GM12878 (cell line): ENCODE data around the gene PTPRB. TPM values are rescaled to one million over a fixed set of nuclear protein-coding genes. Genes with fewer than 3 reads are reported as not detected.

ENCODE experiments used
- ATAC-seq: fragments of 200-7000 bp; cut with Tn5 transposase; 3 replicates; pipeline ENCODE4 v1.9.1; 2020; ENCODE audit warnings: mild to moderate bottlenecking, moderate library complexity
- BruUV-seq: library from RNA; stranded (reverse); fragments of 400-500 nt; replicated peaks from 2 replicates; lab custom pipeline; 2021; lab: Mats Ljungman, UMichigan
- CTCF ChIA-PET: fragments of 300-600 bp; sonication (Branson Sonifier 250); formaldehyde crosslinking; extraction: SDS; loops from one replicate; lab custom pipeline; 2021; ENCODE audit warnings: inconsistent platforms; lab: Yijun Ruan, JAX
- POLR2A ChIA-PET: fragments of 350-600 bp; formaldehyde crosslinking; extraction: SDS; loops from one replicate; lab custom pipeline; 2021; ENCODE audit warnings: inconsistent platforms; lab: Charles Lee
- RAD21 ChIA-PET: fragments of 300-600 bp; sonication (Branson Sonifier 250); formaldehyde crosslinking; loops from one replicate; lab custom pipeline; 2023; ENCODE audit warnings: antibody characterized with exemption; ENCODE audit not compliant: unreplicated experiment; lab: Charles Lee
- SMC1A ChIA-PET: fragments of 300-600 bp; sonication (Branson Sonifier 250); formaldehyde crosslinking; loops from one replicate; lab custom pipeline; 2023; ENCODE audit not compliant: unreplicated experiment, uncharacterized antibody; lab: Charles Lee
- DNase-seq: peaks from one replicate; pipeline ENCODE4 v3.0.0-alpha.2; 2011; ENCODE audit warnings: low read depth, low spot score
- FAIRE-seq: peaks from 3 replicates; lab custom pipeline; 2011; peaks lifted over from hg19 to GRCh38; lab: Jason Lieb, UNC
- H2AFZ ChIP-seq: 2 replicates; pipeline ENCODE4 v1.6.0; 2011; ENCODE audit warnings: low read depth, low read length, control low read depth; ENCODE audit not compliant: control insufficient read depth
- H3K27ac ChIP-seq: 2 replicates; pipeline ENCODE4 v1.5.1; 2011; ENCODE audit warnings: control low read depth; ENCODE audit not compliant: control insufficient read depth, insufficient read depth
- H3K27me3 ChIP-seq, 2 experiments: replicated peaks in 1 of 2; 2 replicates each; pipeline versions ENCODE4 v1.6.0 to v1.6.1; 2011; ENCODE audit warnings: low read length in 1 of 2; ENCODE audit not compliant: control insufficient read depth in 2 of 2, insufficient read depth in 2 of 2
- H3K36me3 ChIP-seq, 2 experiments: 2 replicates each; pipeline ENCODE4 v1.5.1; 2011; ENCODE audit warnings: low read length in 1 of 2; ENCODE audit not compliant: control insufficient read depth in 2 of 2, insufficient read depth in 2 of 2
- H3K4me1 ChIP-seq: 2 replicates; pipeline ENCODE4 v1.6.1; 2011; ENCODE audit warnings: mild to moderate bottlenecking, low read length, moderate library complexity, mixed read lengths; ENCODE audit not compliant: control insufficient read depth, insufficient read depth
- H3K4me2 ChIP-seq: 2 replicates; pipeline ENCODE4 v1.6.0; 2011; ENCODE audit warnings: control low read depth; ENCODE audit not compliant: control insufficient read depth, insufficient read depth
- H3K4me3 ChIP-seq: fragments of 200-600 bp; sonication (generic); 2 replicates; pipeline ENCODE4 v1.5.1; 2016
- H3K79me2 ChIP-seq: 2 replicates; pipeline ENCODE4 v1.6.0; 2011; ENCODE audit warnings: low read length; ENCODE audit not compliant: control insufficient read depth, insufficient read depth
- H3K9ac ChIP-seq: 2 replicates; pipeline ENCODE4 v1.8.0; 2011; ENCODE audit warnings: low read length, control low read depth, mixed read lengths; ENCODE audit not compliant: control insufficient read depth, insufficient read depth
- H3K9me3 ChIP-seq: replicated peaks from 3 replicates; pipeline ENCODE4 v1.5.1; 2011; ENCODE audit warnings: mild to moderate bottlenecking, low read length; ENCODE audit not compliant: control insufficient read depth, insufficient read depth
- H4K20me1 ChIP-seq: 2 replicates; pipeline ENCODE4 v1.6.0; 2011; ENCODE audit not compliant: control insufficient read depth, insufficient read depth
- CBX3 ChIP-seq: fragments of 200-600 bp; sonication (generic); IDR thresholded peaks from 2 replicates; pipeline ENCODE4 v1.6.1; 2016; ENCODE audit warnings: low read depth, borderline replicate concordance
- EGR1 ChIP-seq, 2 experiments: IDR thresholded peaks; 1 replicate in 1 of 2; 2 replicates in 1 of 2; pipeline ENCODE4 v1.6.1; 2011 to 2012; ENCODE audit warnings: low read depth in 2 of 2, low read length in 2 of 2, borderline replicate concordance in 1 of 2, mild to moderate bottlenecking in 1 of 2, moderate library complexity in 1 of 2
- MTA2 ChIP-seq: fragments of 450-650 bp; IDR thresholded peaks from 2 replicates; pipeline ENCODE4 v1.6.1; 2016; ENCODE audit warnings: low read depth, mild to moderate bottlenecking, moderate library complexity
- MTA3 ChIP-seq: IDR thresholded peaks from 2 replicates; pipeline ENCODE4 v1.6.1; 2012; ENCODE audit warnings: low read length, inconsistent platforms, borderline replicate concordance
- MYB ChIP-seq: fragments of 150-350 bp; IDR thresholded peaks from 2 replicates; pipeline ENCODE4 v1.6.1; 2014; ENCODE audit warnings: mild to moderate bottlenecking, low read depth, low read length, borderline replicate concordance
- PAX8 ChIP-seq: fragments of 450-650 bp; IDR thresholded peaks from 2 replicates; pipeline ENCODE4 v1.6.1; 2017; ENCODE audit warnings: mild to moderate bottlenecking, moderate library complexity
- PML ChIP-seq: IDR thresholded peaks from 2 replicates; pipeline ENCODE4 v1.6.1; 2012; ENCODE audit warnings: low read length, inconsistent platforms
- STAT3 ChIP-seq: IDR thresholded peaks from 2 replicates; pipeline ENCODE4 v1.6.1; 2011; ENCODE audit warnings: low read depth, low read length, improper control_type of control experiment
- TCF3 ChIP-seq: IDR thresholded peaks from 2 replicates; pipeline ENCODE4 v1.6.1; 2012; ENCODE audit warnings: low read depth, mild to moderate bottlenecking, low read length, borderline replicate concordance; ENCODE audit not compliant: insufficient read depth
- ZBTB33 ChIP-seq: fragments of 450-650 bp; IDR thresholded peaks from 2 replicates; pipeline ENCODE4 v1.6.1; 2017; ENCODE audit warnings: mild to moderate bottlenecking
- WGBS: methylation state at CpG from one replicate; pipeline ENCODE4 v1.1.6; 2016; ENCODE audit warnings: low lambda C conversion rate; ENCODE audit not compliant: insufficient replicate concordance, insufficient coverage; ENCODE audit errors: missing lambda C conversion rate; 5-methylcytosine and 5-hydroxymethylcytosine counted together
- in situ Hi-C: fragments of 300-500 bp; cut with MboI; formaldehyde crosslinking; loops from 9 replicates; pipeline ENCODE4 v1.14.3; 2018; ENCODE audit warnings: mixed read lengths
- intact Hi-C: fragments of 100-400 bp; cut with micrococcal nuclease; formaldehyde crosslinking; loops from one replicate; pipeline ENCODE4 v1.14.2; 2022; ENCODE audit not compliant: unreplicated experiment
- polyA plus RNA-seq, 11 experiments: library from polyadenylated mRNA; depleted of rRNA in 4 of 11; unstranded in 6 of 11; stranded (reverse) in 5 of 11; fragments of >200 nt; fragmentation: Nextera tagmentation in 4 of 11; fragmentation: Illumina TruSeq in 1 of 11; extraction: Ambion mirVana in 4 of 11; extraction: Trizol in 1 of 11; gene quantifications; 1 replicate in 1 of 11; 2 replicates in 10 of 11; pipeline versions ENCODE4 v1.2.1 to v1.2.3, GENCODE V29; 2011 to 2016; ENCODE audit warnings: inconsistent platforms in 2 of 11, missing spikeins in 2 of 11, low read depth in 1 of 11
- total RNA-seq, 4 experiments: library from RNA; depleted of rRNA in 3 of 4; stranded (reverse); fragments of >200 nt in 3 of 4; fragmentation: Illumina TruSeq in 1 of 4; extraction: Trizol in 1 of 4; gene quantifications; 2 replicates each; pipeline versions ENCODE4 v1.2.1 to v1.2.3, GENCODE V29; 2013 to 2021

The PTPRB gene
- total and polyA plus RNA-seq, 10 of the 15 experiments (the other 5 are each of a cell fraction or from before 2014, with no cell fraction given), result 0.03 to 0.35 (median 0.05) TPM

GRCh38 chr12:70618371-70618770, 18.9 kb downstream of the PTPRB start:
- SMC1A ChIA-PET, result no interaction called here
- no peak for ATAC-seq
- Histone ChIP-seq H3K9ac (no peak overlapping the region), H2AFZ (no peak overlapping the region)
- DNase-seq, result no peak
- TF ChIP-seq MTA2, result no peak
- TF ChIP-seq CBX3, result no peak
- no peak for TF ChIP-seq PAX8
- no peak for TF ChIP-seq MYB
- TF ChIP-seq PML, result no peak
- no peak for TF ChIP-seq ZBTB33
- no peak for TF ChIP-seq TCF3
- no peak for TF ChIP-seq STAT3
- TF ChIP-seq MTA3, result no peak
- TF ChIP-seq EGR1 (IDR thresholded peaks at IDR 0.05; ENCODE audit: borderline replicate concordance in 1 of 2, low read depth in 2 of 2, low read length in 2 of 2), result no peak
- TF ChIP-seq, all 136 proteins: peak for 0
- no peaks in the 10 kb centered on the region for H4K20me1 ChIP-seq
- BruUV-seq, result no TSS peak
- H3K27ac ChIP-seq, result no peak overlapping the region
- no peak overlapping the region for H3K4me2 ChIP-seq
- FAIRE-seq, result no peak
- no peaks in the 10 kb centered on the region for H3K27me3 ChIP-seq
- no peaks in the 10 kb centered on the region for H3K36me3 ChIP-seq
- in situ Hi-C loops (no loop called here), intact Hi-C loops (no loop called here)
- ChIA-PET CTCF (no interaction called here), POLR2A (no interaction called here), RAD21 (no interaction called here)
- 45% methylated on average over 4 of the region's 4 CpGs for WGBS
- H3K4me1 ChIP-seq, result no peaks in the 10 kb centered on the region
- no peaks in the 10 kb centered on the region for H3K79me2 ChIP-seq
- no peaks in the 10 kb centered on the region for H3K9me3 ChIP-seq
- H3K4me3 ChIP-seq, result no peak overlapping the region
